Endodermal cell (in vitro differentiated cells): ENCODE measurements around the gene ST3GAL5. TPM values are rescaled to one million over a fixed set of nuclear protein-coding genes. Genes with fewer than 3 reads are reported as not detected.

Source experiments
- DNase-seq: peaks from one replicate; pipeline ENCODE4 v3.0.0-alpha.2; 2017
- H3K27ac ChIP-seq: 2 replicates; pipeline ENCODE4 v1.5.1; 2013; ENCODE audit warnings: mild to moderate bottlenecking, low read depth, low read length, moderate library complexity
- H3K27me3 ChIP-seq: 2 replicates; pipeline ENCODE4 v1.6.1; 2013; ENCODE audit warnings: mild to moderate bottlenecking, low read length, moderate library complexity; ENCODE audit not compliant: insufficient read depth, control insufficient read depth, poor library complexity, severe bottlenecking
- H3K36me3 ChIP-seq: 2 replicates; pipeline ENCODE4 v1.7.0; 2013; ENCODE audit warnings: mild to moderate bottlenecking, low read length, moderate library complexity; ENCODE audit not compliant: control insufficient read depth, insufficient read depth
- H3K4me1 ChIP-seq: one replicate; pipeline ENCODE4 v1.7.0; 2013; ENCODE audit warnings: low read length; ENCODE audit not compliant: control insufficient read depth, insufficient read depth
- H3K4me3 ChIP-seq: 2 replicates; pipeline ENCODE4 v1.5.1; 2013; ENCODE audit warnings: mild to moderate bottlenecking, low read length, moderate library complexity
- H3K9ac ChIP-seq: 2 replicates; pipeline ENCODE4 v1.6.1; 2013; ENCODE audit warnings: mild to moderate bottlenecking, low read length, moderate library complexity; ENCODE audit not compliant: poor library complexity, severe bottlenecking; ENCODE audit errors: extremely low read depth
- H3K9me3 ChIP-seq: 2 replicates; pipeline ENCODE4 v1.6.1; 2013; ENCODE audit warnings: mild to moderate bottlenecking, low read length, moderate library complexity; ENCODE audit not compliant: control insufficient read depth
- H3K27ac Mint-ChIP-seq: 2 replicates; pipeline ENCODE4 v1.8.0; 2020; ENCODE audit warnings: mixed read lengths
- H3K27me3 Mint-ChIP-seq: 2 replicates; pipeline ENCODE4 v1.8.0; 2021; ENCODE audit warnings: mild to moderate bottlenecking, mixed read lengths; ENCODE audit not compliant: insufficient read depth
- H3K36me3 Mint-ChIP-seq: 2 replicates; pipeline ENCODE4 v1.8.0; 2020; ENCODE audit warnings: low read depth, mixed read lengths
- H3K4me1 Mint-ChIP-seq: 2 replicates; pipeline ENCODE4 v1.8.0; 2020; ENCODE audit warnings: mixed read lengths
- H3K4me3 Mint-ChIP-seq: 2 replicates; pipeline ENCODE4 v1.8.0; 2020; ENCODE audit warnings: mild to moderate bottlenecking, moderate library complexity, mixed read lengths
- H3K9me3 Mint-ChIP-seq: 2 replicates; pipeline ENCODE4 v1.8.0; 2020; ENCODE audit warnings: mild to moderate bottlenecking, mixed read lengths
- CTCF ChIP-seq: fragments of 200-600 bp; sonication (generic); conservative IDR thresholded peaks from 2 replicates; pipeline ENCODE4 v1.5.0; 2021; ENCODE audit warnings: antibody characterized with exemption, mild to moderate bottlenecking
- WGBS, 2 experiments: methylation state at CpG; one replicate each; pipeline versions ENCODE4 v1.1.5 to v1.1.7; 2013; ENCODE audit warnings: missing lambda C conversion rate in 2 of 2, mixed read lengths in 1 of 2; ENCODE audit not compliant: insufficient coverage in 1 of 2, insufficient read length in 1 of 2; 5-methylcytosine and 5-hydroxymethylcytosine counted together
- total RNA-seq, 2 donors: library from RNA; stranded (reverse); fragmentation: NEBNext Ultra II Directional in 1 of 2; extraction: Animal tissue kit (Norgen Biotek cat#: 25700) in 1 of 2; gene quantifications; 2 replicates in 1 of 2; 3 replicates in 1 of 2; pipeline ENCODE4 v1.2.1, GENCODE V29; 2021

Gene ST3GAL5
- total RNA-seq, 2 donors from 2014 or later: 26.6 to 27.4 TPM

GRCh38 chr2:85800586-85800985 lies 88.2 kb downstream of the ST3GAL5 start:
- no peak for DNase-seq

GRCh38 chr2:85799215-85799956 lies 89.4 kb downstream of the ST3GAL5 start:
- Histone ChIP-seq H3K36me3 (no peaks in the 10 kb centered on the region), H3K27ac (no peak overlapping the region), H3K4me3 (no peak overlapping the region), H3K9ac (no peak overlapping the region), H3K27me3 (no peaks in the 10 kb centered on the region), H3K4me1 (no peaks in the 10 kb centered on the region), H3K9me3 (no peaks in the 10 kb centered on the region)
- 84 to 88% methylated on average over 8 to 11 of the region's 11 CpGs for WGBS, 2 experiments
- peaks cover 6% of the 10 kb centered on the region for H3K4me1 Mint-ChIP-seq
- no peaks in the 10 kb centered on the region for H3K9me3 Mint-ChIP-seq
- H3K4me3 Mint-ChIP-seq: no peak overlapping the region
- H3K27ac Mint-ChIP-seq: no peak overlapping the region
- TF ChIP-seq CTCF: no peak
- H3K36me3 Mint-ChIP-seq: no peaks in the 10 kb centered on the region
- H3K27me3 Mint-ChIP-seq: peaks cover 21% of the 10 kb centered on the region
- DNase-seq: peak; percentile 30

More at GRCh38 chr2:85800586-85800985, 88.2 kb downstream of the ST3GAL5 start:
- no peaks in the 10 kb centered on the region for H3K9me3 ChIP-seq
- H3K27ac ChIP-seq: no peak overlapping the region
- no peak overlapping the region for H3K9ac ChIP-seq
- H3K4me3 Mint-ChIP-seq: no peak overlapping the region
- H3K4me1 Mint-ChIP-seq: peaks cover 5% of the 10 kb centered on the region
- no peaks in the 10 kb centered on the region for H3K36me3 Mint-ChIP-seq
- peaks cover 20% of the 10 kb centered on the region for H3K27me3 Mint-ChIP-seq
- H3K27me3 ChIP-seq: no peaks in the 10 kb centered on the region
- no peak for TF ChIP-seq CTCF
- no peaks in the 10 kb centered on the region for H3K9me3 Mint-ChIP-seq
- no peak overlapping the region for H3K27ac Mint-ChIP-seq
- WGBS, 2 experiments: 87 to 94% methylated on average over 3 of the region's 3 CpGs
- no peaks in the 10 kb centered on the region for H3K4me1 ChIP-seq
- H3K36me3 ChIP-seq: no peaks in the 10 kb centered on the region
- H3K4me3 ChIP-seq: no peak overlapping the region

GRCh38 chr2:85797921-85798320 lies 90.9 kb downstream of the ST3GAL5 start:
- Histone ChIP-seq H3K9ac (no peak overlapping the region), H3K4me1 (no peaks in the 10 kb centered on the region), H3K4me3 (no peak overlapping the region), H3K27me3 (no peaks in the 10 kb centered on the region), H3K36me3 (no peaks in the 10 kb centered on the region), H3K27ac (no peak overlapping the region), H3K9me3 (no peaks in the 10 kb centered on the region)
- Mint-ChIP-seq H3K27ac (no peak overlapping the region), H3K27me3 (peaks cover 21% of the 10 kb centered on the region), H3K9me3 (no peaks in the 10 kb centered on the region), H3K4me1 (peaks cover 6% of the 10 kb centered on the region), H3K36me3 (no peaks in the 10 kb centered on the region), H3K4me3 (no peak overlapping the region)
- 81 to 83% methylated on average over 4 to 6 of the region's 6 CpGs for WGBS, 2 experiments
- TF ChIP-seq CTCF: peak; percentile 83
- DNase-seq: peak; percentile 64
